Upper lobe of right lung (tissue), 1 donor: Measurements from ENCODE around the gene FANCD2. TPM values are rescaled to one million over a fixed set of nuclear protein-coding genes. Genes with fewer than 3 reads are reported as not detected.
A peak's percentile ranks its signal among the peaks of the same experiment; 100 is the strongest.

Experiments used
- ATAC-seq: fragments of 200-7000 bp; cut with Tn5 transposase; one replicate; pipeline ENCODE4 v1.9.1; 2020; ENCODE audit warnings: mild to moderate bottlenecking, moderate library complexity
- DNase-seq: peaks from one replicate; pipeline ENCODE4 v3.0.0-alpha.2; 2020
- H3K27ac ChIP-seq: fragments of 200-600 bp; one replicate; pipeline ENCODE4 v1.8.0; 2022
- H3K27me3 ChIP-seq: fragments of 200-600 bp; one replicate; pipeline ENCODE4 v1.8.0; 2022; ENCODE audit warnings: mild to moderate bottlenecking
- H3K36me3 ChIP-seq: fragments of 200-600 bp; one replicate; pipeline ENCODE4 v1.8.0; 2022
- H3K4me1 ChIP-seq: fragments of 200-600 bp; one replicate; pipeline ENCODE4 v1.8.0; 2022
- H3K4me3 ChIP-seq: fragments of 200-600 bp; one replicate; pipeline ENCODE4 v1.8.0; 2022; ENCODE audit warnings: mild to moderate bottlenecking
- H3K9me3 ChIP-seq: fragments of 200-600 bp; one replicate; pipeline ENCODE4 v1.8.0; 2022
- intact Hi-C: fragments of 100-400 bp; cut with DNase I; formaldehyde crosslinking; loops from one replicate; pipeline ENCODE4 v1.11.0; 2022
- total RNA-seq: library from RNA; stranded (reverse); fragmentation: NEBNext Ultra II Directional; extraction: Animal tissue kit (Norgen Biotek cat#: 25700); gene quantifications from one replicate; pipeline ENCODE4 v1.2.1, GENCODE V29; 2021
- TF ChIP-seq, protein P1 (sequence below): fragments of 200-600 bp; IDR thresholded peaks from one replicate; pipeline ENCODE4 v1.8.0; 2022; ENCODE audit warnings: antibody characterized with exemption
- donor health status: DM: no; HTN: yes; CAD: no; lungs with severe emphysema.

The FANCD2 gene
- total RNA-seq, 1 donor from 2014 or later: 5.3 TPM

DNA sequence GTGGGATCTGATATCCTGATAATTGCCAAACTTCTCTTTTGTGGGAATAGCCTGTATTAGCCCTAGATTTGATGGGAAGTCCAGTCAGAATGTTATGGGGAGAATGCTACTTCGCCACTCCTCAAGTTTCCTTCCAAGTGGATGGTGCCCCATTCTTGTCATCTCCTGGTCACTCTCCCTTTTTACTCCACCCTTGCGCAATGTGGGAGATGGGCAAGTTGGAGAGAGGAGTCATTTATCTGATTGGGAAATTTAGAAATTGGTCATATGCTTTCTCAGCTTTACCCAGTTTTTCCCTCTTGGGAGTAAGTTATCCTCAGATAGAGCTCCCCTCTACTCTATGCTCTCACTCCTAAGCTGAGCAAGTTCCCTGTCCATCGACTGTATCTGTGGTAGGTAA is 67.4 kb downstream of the FANCD2 start:
- H3K4me3 ChIP-seq: no peak overlapping the region
- no peaks in the 10 kb centered on the region for H3K27me3 ChIP-seq
- H3K36me3 ChIP-seq: no peaks in the 10 kb centered on the region
- H3K27ac ChIP-seq: no peak overlapping the region
- no peak for ATAC-seq
- TF ChIP-seq, protein P1, sequence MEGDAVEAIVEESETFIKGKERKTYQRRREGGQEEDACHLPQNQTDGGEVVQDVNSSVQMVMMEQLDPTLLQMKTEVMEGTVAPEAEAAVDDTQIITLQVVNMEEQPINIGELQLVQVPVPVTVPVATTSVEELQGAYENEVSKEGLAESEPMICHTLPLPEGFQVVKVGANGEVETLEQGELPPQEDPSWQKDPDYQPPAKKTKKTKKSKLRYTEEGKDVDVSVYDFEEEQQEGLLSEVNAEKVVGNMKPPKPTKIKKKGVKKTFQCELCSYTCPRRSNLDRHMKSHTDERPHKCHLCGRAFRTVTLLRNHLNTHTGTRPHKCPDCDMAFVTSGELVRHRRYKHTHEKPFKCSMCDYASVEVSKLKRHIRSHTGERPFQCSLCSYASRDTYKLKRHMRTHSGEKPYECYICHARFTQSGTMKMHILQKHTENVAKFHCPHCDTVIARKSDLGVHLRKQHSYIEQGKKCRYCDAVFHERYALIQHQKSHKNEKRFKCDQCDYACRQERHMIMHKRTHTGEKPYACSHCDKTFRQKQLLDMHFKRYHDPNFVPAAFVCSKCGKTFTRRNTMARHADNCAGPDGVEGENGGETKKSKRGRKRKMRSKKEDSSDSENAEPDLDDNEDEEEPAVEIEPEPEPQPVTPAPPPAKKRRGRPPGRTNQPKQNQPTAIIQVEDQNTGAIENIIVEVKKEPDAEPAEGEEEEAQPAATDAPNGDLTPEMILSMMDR: no peak
- H3K9me3 ChIP-seq: no peaks in the 10 kb centered on the region
- intact Hi-C loops: no loop called here
- DNase-seq: no peak
- H3K4me1 ChIP-seq: no peaks in the 10 kb centered on the region

DNA sequence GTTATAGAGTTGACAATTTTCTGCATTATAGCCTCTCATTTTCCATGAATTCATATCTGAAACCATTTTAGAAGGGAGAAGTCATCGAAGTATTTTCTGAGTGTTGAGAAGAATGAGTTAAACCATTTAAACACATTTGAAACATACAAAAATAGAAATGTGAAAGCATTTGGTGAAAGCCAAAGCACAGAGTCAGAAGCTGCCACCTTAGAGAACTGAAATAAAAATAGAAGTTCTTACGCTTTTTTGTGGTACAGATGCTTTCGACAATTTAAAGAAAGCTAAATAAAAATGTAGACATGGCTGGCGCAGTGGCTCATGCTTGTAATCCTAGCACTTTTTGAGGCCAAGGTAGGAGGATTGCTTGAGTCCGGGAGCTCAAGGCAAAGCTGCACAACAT is 72.8 kb downstream of the FANCD2 start:
- intact Hi-C loops: no loop called here
- Histone ChIP-seq H3K27me3 (no peaks in the 10 kb centered on the region), H3K36me3 (no peaks in the 10 kb centered on the region), H3K4me3 (no peak overlapping the region), H3K4me1 (no peaks in the 10 kb centered on the region), H3K27ac (no peak overlapping the region), H3K9me3 (no peaks in the 10 kb centered on the region)
- ATAC-seq (no peak), DNase-seq (no peak)
- TF ChIP-seq, protein P1: no peak

DNA sequence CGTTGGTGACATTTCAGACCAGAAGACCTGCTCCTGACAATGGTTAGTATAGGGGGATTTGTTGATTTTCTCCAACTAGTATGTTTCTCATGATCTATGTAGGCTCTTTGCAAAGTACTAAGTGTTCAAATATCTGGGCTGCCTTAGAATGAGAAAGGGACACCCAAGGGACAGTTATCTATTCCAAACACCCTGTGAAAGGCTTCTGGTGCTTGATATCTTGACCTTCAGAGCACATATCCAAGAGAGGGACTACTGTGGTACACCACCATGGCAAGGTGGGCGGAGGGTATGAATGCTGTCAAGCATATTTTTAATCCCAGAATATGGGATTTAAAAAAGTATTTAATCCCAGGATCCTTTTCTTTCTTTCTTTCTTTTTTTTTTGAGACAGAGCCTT is 80.7 kb downstream of the FANCD2 start:
- TF ChIP-seq, protein P1: no peak
- ATAC-seq: no peak

DNA sequence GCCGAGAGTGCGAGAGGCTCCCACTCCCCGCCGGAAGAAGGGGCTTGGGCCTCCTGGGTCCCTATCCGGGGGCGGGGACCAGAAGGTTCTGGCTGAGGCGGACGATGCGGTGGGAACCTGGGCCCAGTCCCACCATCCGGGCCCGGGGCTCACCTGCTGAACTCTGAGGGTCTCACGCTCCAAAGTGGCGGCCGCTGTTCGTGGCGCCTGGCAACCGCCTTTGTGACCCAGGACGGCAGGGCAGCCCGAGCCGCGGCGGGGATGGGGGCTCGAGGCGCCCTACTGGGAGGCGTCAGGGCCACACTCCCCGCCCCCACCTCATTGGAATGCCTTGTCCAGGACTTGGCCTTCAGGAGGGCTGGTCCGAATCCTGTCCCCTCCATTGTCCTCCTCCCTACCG is 81.9 kb downstream of the FANCD2 start, which contains the start of gene FANCD2OS:
Gene FANCD2OS (minus strand): TSS at position 165 of the 400 bp plus-strand sequence. CDS start 3,481 bp downstream, outside the sequence.
- no peaks in the 10 kb centered on the region for H3K27me3 ChIP-seq
- ATAC-seq (no peak), DNase-seq (no peak)
- H3K4me1 ChIP-seq: no peaks in the 10 kb centered on the region
- no peak within 1 kb of the TSS for H3K4me3 ChIP-seq
- TF ChIP-seq, protein P1: no peak
- intact Hi-C loops: no loop called here
- no peaks in the 10 kb centered on the region for H3K9me3 ChIP-seq
- H3K36me3 ChIP-seq: no peaks in the 10 kb centered on the region
- H3K27ac ChIP-seq: no peak within 1 kb of the TSS

More for the DNA sequence above, 80.7 kb downstream of the FANCD2 start:
- Histone ChIP-seq H3K27me3 (no peaks in the 10 kb centered on the region), H3K4me3 (no peak overlapping the region), H3K36me3 (no peaks in the 10 kb centered on the region), H3K9me3 (no peaks in the 10 kb centered on the region), H3K4me1 (no peaks in the 10 kb centered on the region), H3K27ac (no peak overlapping the region)
- DNase-seq: no peak
- intact Hi-C loops: no loop called here

DNA sequence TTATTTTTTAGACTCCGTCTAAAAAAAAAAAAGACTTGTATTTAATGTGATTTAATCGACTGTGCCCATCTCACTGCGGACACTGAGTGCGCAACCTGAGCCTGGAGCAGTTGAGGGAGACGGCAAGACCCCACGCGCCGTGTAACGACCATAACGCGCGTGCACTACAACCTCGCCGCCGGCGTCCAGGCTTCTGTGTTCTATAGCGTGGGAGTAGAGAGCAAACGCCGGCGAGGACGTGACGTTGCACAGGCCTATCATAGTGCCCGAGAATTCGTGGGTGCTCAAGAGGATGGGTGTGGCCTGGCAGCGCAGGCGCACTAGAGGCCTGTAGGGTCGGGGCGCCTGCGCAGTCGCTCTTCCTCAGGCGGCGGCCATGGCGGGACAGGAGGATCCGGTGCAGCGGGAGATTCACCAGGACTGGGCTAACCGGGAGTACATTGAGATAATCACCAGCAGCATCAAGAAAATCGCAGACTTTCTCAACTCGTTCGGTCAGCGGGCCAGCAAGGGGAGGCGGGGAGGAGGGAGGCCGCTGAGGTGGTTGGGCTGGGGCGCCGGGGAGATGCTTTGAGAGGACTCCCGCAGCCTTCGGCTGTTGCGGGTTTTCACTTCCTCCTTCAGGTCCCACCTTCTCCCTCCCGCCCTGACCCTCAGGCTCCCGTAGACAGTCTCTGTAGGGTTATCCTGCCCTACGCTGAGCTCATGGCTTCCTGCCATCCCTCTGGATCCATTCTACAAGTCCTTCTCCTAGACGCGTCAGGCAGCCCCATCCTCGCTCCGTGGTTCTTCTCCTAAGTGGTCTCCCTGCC is 89.3 kb downstream of the FANCD2 start, which contains the start of gene BRK1:
Gene BRK1 (plus strand): TSS at position 350 of the 812 bp plus-strand sequence. CDS start 27 bp downstream, at position 377.
- peaks cover 23% of the 10 kb centered on the region for H3K4me1 ChIP-seq
- TF ChIP-seq, protein P1: no peak
- H3K36me3 ChIP-seq: peaks cover 2% of the 10 kb centered on the region
- ATAC-seq (peak; percentile 100), DNase-seq (peak; percentile 97)
- intact Hi-C loops: no loop called here
- H3K27me3 ChIP-seq: no peaks in the 10 kb centered on the region
- peak within 1 kb of the TSS; percentile 87 for H3K27ac ChIP-seq
- H3K9me3 ChIP-seq: no peaks in the 10 kb centered on the region
- H3K4me3 ChIP-seq: peak within 1 kb of the TSS; percentile 86
